Kidney epithelial cell (primary cell): ENCODE data around the gene TSNAX. TPM values are rescaled to one million over a fixed set of nuclear protein-coding genes. Genes with fewer than 3 reads are reported as not detected.

Experiments used
- DNase-seq: peaks from one replicate; pipeline ENCODE4 v3.0.0-alpha.2; 2010; ENCODE audit warnings: low read depth
- H3K27me3 ChIP-seq: 2 replicates; pipeline ENCODE4 v1.6.0; 2011; ENCODE audit warnings: low read length; ENCODE audit not compliant: control insufficient read depth, insufficient read depth
- H3K36me3 ChIP-seq: 2 replicates; pipeline ENCODE4 v1.5.1; 2011; ENCODE audit warnings: low read length; ENCODE audit not compliant: control insufficient read depth, insufficient read depth
- H3K4me3 ChIP-seq: 2 replicates; pipeline ENCODE4 v1.5.1; 2011; ENCODE audit warnings: low read depth, mild to moderate bottlenecking, control low read depth, low read length
- CTCF ChIP-seq: IDR thresholded peaks from 2 replicates; pipeline ENCODE4 v1.5.1; 2011; ENCODE audit warnings: mild to moderate bottlenecking, moderate library complexity, low read length, control low read depth, inconsistent platforms; ENCODE audit not compliant: insufficient read depth, poor library complexity, severe bottlenecking
- total RNA-seq: library from RNA; depleted of rRNA; stranded (reverse); fragments of >200 nt; gene quantifications from 2 replicates; pipeline ENCODE4 v1.2.3, GENCODE V29; 2015

The TSNAX gene
- total RNA-seq, 1 donor from 2014 or later: 29.4 TPM

GRCh38 chr1:231594123-231594522, 65.7 kb downstream of the TSNAX start:
- no peaks in the 10 kb centered on the region for H3K27me3 ChIP-seq
- no peak for DNase-seq
- H3K36me3 ChIP-seq: no peaks in the 10 kb centered on the region
- no peak overlapping the region for H3K4me3 ChIP-seq
- no peak for TF ChIP-seq CTCF

- H3K4me3 ChIP-seq: no peak overlapping the region
- no peaks in the 10 kb centered on the region for H3K36me3 ChIP-seq
- DNase-seq: no peak
- TF ChIP-seq CTCF: no peak
- H3K27me3 ChIP-seq: no peaks in the 10 kb centered on the region
Measured at GRCh38 chr1:231594749-231595148, 66.3 kb downstream of the TSNAX start.

- DNase-seq: no peak
- Histone ChIP-seq H3K27me3 (no peaks in the 10 kb centered on the region), H3K36me3 (no peaks in the 10 kb centered on the region), H3K4me3 (no peak overlapping the region)
- TF ChIP-seq CTCF: no peak
Measured at GRCh38 chr1:231596337-231596791, 67.9 kb downstream of the TSNAX start.

GRCh38 chr1:231597971-231598370, 69.5 kb downstream of the TSNAX start:
- Histone ChIP-seq H3K27me3 (no peaks in the 10 kb centered on the region), H3K36me3 (no peaks in the 10 kb centered on the region), H3K4me3 (no peak overlapping the region)
- no peak for TF ChIP-seq CTCF
- DNase-seq: no peak

GRCh38 chr1:231600458-231600976, 72.0 kb downstream of the TSNAX start:
- DNase-seq: no peak

More at GRCh38 chr1:231600458-231600976, 72.0 kb downstream of the TSNAX start:
- no peaks in the 10 kb centered on the region for H3K27me3 ChIP-seq
- no peak overlapping the region for H3K4me3 ChIP-seq
- no peaks in the 10 kb centered on the region for H3K36me3 ChIP-seq
- no peak for TF ChIP-seq CTCF
